HG02571 (cell line): ENCODE data around the gene CKAP4.

Source experiments
- ATAC-seq: cut with Tn5 transposase; IDR thresholded peaks from one replicate; pipeline ENCODE4 v1.9.1; 2021; ENCODE audit warnings: mild to moderate bottlenecking, moderate library complexity; ENCODE audit not compliant: unreplicated experiment

The CKAP4 gene

DNA sequence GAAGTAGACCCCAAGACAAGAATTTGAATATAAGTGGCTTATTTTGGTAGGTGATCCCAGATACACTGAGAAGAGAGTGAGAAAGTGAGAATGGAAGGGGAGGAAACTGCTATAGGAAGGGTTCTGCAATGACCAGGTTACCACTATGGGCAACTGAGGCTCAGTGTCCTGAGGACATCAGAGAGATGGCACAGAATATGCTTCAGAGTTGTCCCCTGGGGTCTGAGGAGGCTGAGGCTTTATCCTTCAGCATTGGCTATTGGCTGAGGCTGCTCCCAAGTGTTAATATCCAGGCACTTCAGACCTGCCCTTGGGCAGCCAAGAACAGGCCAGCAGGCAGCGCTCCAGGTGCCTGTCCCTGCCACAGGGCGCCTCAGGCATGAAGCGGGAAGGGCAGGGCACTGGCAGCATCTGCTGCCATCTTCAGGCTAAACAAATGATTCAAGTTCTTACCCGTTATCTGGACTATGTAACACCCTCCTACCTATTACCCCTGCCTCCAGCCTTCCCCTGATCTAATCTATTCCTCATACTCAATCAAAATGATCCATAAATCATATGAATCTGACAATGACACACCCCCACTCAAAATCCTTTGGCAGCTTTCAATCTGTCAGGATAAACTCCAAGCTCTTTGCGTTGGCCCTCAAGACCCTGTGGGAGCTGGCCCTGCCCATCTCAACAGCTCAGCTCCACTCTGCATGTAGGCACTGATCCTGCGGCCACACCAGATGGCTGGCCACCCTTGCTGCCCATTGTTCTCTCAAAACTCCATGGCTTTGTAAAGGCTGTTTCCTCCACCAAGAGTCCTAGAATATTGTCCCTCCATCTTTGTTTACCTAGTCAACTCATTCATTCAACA, 42.4 kb downstream of the CKAP4 start:
- no peak for ATAC-seq

DNA sequence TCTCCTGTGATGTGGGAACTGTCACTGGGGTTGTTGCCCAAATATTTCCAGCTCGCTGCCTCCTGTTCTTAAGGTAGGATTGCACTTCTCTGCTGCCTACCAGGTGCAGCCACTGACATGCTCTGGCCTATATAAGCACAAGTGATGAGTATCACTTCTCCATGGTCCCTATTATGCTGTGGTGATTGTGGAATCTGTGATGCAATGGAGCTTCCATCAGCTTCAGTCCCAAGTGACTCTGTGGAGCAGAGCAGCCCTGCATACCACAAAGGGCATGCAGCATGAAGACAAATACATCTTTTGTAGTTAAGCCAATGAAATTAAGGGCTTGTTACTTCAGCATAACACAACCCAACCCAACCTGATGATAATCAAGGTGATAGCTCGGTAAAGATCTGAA, 43.5 kb downstream of the CKAP4 start:
- ATAC-seq, result no peak

DNA sequence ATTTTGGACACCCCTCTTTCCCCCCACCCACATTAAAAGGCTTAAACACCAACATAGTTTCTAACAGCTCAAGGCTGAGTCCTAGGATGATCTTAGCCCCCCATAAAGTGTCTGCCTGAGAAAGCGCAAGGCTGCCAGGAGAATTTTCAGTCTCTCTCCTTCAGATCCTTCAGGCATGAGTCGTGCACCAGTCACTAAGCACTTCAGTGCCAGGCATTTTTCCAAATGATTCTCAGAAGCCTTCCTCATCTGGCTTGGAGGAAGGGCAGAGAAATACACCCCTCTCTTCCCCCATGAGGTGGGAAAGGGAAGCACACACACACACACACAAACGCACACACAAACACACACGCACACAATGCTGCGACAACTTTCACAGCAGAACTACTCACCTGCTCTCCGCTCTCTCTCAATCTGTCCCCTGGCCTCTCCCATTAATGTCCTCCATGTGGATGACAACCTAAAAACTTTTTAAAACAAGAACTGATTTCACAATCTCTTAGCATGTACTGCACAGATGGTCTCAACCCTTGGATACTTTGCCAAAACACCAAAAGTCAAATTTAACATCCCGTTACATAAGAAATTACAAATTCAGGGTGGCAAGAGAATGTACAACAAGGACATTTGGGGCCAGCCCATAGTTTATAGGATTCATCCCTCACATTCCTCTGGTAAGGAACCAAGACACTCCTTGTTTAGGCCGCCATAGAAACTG, 49.8 kb downstream of the CKAP4 start:
- no peak for ATAC-seq

DNA sequence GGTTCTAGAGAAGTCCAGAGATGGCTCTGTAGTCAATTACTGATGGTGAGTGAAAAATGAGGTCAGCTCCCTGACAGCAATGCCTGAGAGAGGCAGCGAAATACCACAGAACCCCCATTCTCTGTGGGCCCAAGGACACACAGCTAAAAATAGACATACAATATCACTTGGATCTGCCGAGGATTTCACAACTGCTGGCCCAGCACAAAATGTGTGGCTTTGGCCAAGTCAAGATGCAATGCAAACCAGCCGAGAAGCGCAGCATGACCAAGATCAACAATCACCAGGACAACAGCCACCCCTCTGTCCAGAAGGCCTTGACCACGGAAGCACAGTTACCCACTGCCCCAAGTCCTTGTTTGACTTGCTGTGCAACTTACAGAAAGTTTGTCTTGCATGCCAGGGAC, 52.2 kb downstream of the CKAP4 start:
- ATAC-seq, result no peak

DNA sequence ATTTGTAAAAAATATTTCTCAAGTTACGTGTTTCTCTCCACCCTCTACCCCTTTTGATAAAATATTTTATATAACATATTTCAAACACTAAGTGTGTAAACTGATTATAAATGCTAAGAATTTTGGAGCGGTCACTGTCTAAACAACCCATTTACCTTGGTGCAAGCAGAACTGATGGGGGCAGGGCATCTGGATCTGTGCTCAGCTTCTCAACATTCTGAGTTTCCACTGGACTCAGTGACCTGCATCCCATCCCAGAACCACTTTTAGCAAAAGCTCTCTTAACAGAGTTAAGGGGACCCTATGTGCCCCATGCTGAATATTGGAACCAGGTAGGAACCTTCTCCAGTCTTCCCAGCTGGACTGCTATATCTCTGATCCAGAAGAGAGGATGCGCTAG, 53.5 kb downstream of the CKAP4 start:
- ATAC-seq, result no peak

- no peak for ATAC-seq
Measured at GRCh38 chr12:106193394-106194215, 54.2 kb downstream of the CKAP4 start.

- no peak for ATAC-seq
Measured at GRCh38 chr12:106192659-106193393, 55.0 kb downstream of the CKAP4 start.

GRCh38 chr12:106190581-106190980, 57.2 kb downstream of the CKAP4 start:
- no peak for ATAC-seq

- ATAC-seq, result no peak
Measured at GRCh38 chr12:106189341-106189740, 58.5 kb downstream of the CKAP4 start.

- no peak for ATAC-seq
Measured at GRCh38 chr12:106188256-106188655, 59.6 kb downstream of the CKAP4 start.
